Upper lobe of left lung (tissue), 4 donors: ENCODE results near the gene TECTB.

Experiments used
- CTCF ChIP-seq, 6 experiments: fragments of 450-650 bp in 4 of 6; fragments of 200-600 bp in 2 of 6; sonication (generic) in 2 of 6; IDR thresholded peaks; one replicate each; pipeline ENCODE4 v1.5.1; 2016 to 2019; ENCODE audit warnings: antibody characterized with exemption in 6 of 6
- EP300 ChIP-seq, 4 donors: sonication (generic); formaldehyde crosslinking; IDR thresholded peaks; one replicate each; pipeline ENCODE4 v1.5.1; 2017; ENCODE audit warnings: antibody characterized with exemption in 4 of 4, control low read depth in 2 of 4
- POLR2A ChIP-seq, 4 donors: fragments of 450-650 bp; IDR thresholded peaks; one replicate each; pipeline ENCODE4 v1.5.1; 2016 to 2017; ENCODE audit warnings: antibody characterized with exemption in 4 of 4, mild to moderate bottlenecking in 2 of 4

GRCh38 chr10:112330162-112330561 is 47.0 kb downstream of the TECTB start:
- no peak for TF ChIP-seq POLR2A (IDR thresholded peaks at IDR 0.05)
- TF ChIP-seq CTCF (IDR thresholded peaks at IDR 0.05), result no peak
- no peak for TF ChIP-seq EP300 (IDR thresholded peaks at IDR 0.05)
